Measurements from ENCODE around the gene TMEM129. TPM values are rescaled to one million over a fixed set of nuclear protein-coding genes. Genes with fewer than 3 reads are reported as not detected.

TMEM129 gene
- total and polyA plus RNA-seq, 4 donors = 14.8 to 36.4 (median 25.8) TPM

- H3K27me3 ChIP-seq (ENCODE audit: control insufficient read depth in 1 of 2, insufficient read depth in 2 of 2, low read length in 1 of 2) = no peaks in the 10 kb centered on the region
- ATAC-seq (ENCODE audit: low FRiP score) (no peak), DNase-seq (no peak)
- 86 to 90% methylated on average over 12 to 13 of the region's 13 CpGs for WGBS, 2 donors
- no peak overlapping the region for H3K27ac ChIP-seq (ENCODE audit: low read depth in 1 of 2, low read length in 2 of 2)
- H3K4me3 ChIP-seq (ENCODE audit: low read length in 2 of 2) = no peak overlapping the region
- intact Hi-C loops (cut with DNase I) = no loop called here
- H3K9me3 ChIP-seq (ENCODE audit: control insufficient read depth, low read length) = no peaks in the 10 kb centered on the region
- no peaks in the 10 kb centered on the region for H3K4me1 ChIP-seq (ENCODE audit: control insufficient read depth in 1 of 2, insufficient read depth in 2 of 2, low read length in 2 of 2)
- no peaks in the 10 kb centered on the region for H3K36me3 ChIP-seq (ENCODE audit: control insufficient read depth in 1 of 2, insufficient read depth in 2 of 2, low read length in 1 of 2)
Measured at GRCh38 chr4:1759818-1760223, 38.7 kb upstream of the TMEM129 start.

GRCh38 chr4:1759170-1759817 is 38.2 kb upstream of the TMEM129 start:
- WGBS, 2 donors = 88 to 89% methylated on average over 18 to 19 of the region's 19 CpGs
- H3K27me3 ChIP-seq (ENCODE audit: control insufficient read depth in 1 of 2, insufficient read depth in 2 of 2, low read length in 1 of 2) = no peaks in the 10 kb centered on the region
- H3K36me3 ChIP-seq (ENCODE audit: control insufficient read depth in 1 of 2, insufficient read depth in 2 of 2, low read length in 1 of 2) = no peaks in the 10 kb centered on the region
- ATAC-seq (ENCODE audit: low FRiP score) = no peak
- H3K27ac ChIP-seq (ENCODE audit: low read depth in 1 of 2, low read length in 2 of 2) = no peak overlapping the region
- no peak for DNase-seq
- H3K4me3 ChIP-seq (ENCODE audit: low read length in 2 of 2) = no peak overlapping the region
- H3K9me3 ChIP-seq (ENCODE audit: control insufficient read depth, low read length) = no peaks in the 10 kb centered on the region
- intact Hi-C loops (cut with DNase I) = no loop called here
- no peaks in the 10 kb centered on the region for H3K4me1 ChIP-seq (ENCODE audit: control insufficient read depth in 1 of 2, insufficient read depth in 2 of 2, low read length in 2 of 2)

DNA sequence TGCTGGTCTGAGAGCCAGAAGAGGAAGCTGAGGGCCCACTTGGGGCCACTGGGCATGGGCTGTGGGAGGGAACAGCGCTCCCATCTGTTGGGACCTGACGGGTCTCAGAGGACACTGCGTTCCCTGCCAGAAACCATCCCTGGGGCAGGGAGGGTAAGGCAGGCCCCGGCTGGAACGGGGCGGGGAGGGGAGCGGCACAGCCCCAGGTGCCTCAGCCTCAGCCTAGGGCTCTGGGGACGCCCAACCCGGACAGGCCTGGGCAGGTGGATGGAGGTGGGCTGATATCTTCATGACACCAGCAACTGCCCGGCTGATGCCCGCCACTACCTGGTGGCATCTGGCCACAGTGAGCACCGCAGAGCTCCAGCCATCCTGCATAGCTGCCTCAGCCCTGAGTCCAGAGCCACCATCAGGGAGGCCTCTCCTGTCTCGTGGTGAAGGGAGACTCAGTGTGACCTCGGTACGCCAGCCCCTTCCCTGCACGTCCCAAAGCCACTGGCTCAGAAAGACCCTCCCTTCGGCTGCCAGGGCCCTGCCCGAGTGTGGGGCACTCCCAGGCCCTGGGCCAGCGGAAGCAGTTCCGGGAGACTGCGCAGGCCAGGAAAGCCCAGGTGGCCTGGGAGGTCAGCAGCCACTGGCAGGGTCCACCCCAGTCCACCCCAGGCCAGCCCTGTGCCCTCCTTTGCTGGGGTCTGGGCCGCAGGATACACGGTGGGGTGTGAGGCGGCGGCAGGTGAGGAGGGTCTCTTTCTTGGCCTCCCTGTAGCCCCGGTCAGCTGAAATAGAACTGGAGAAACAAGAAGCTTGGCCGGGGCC is 37.4 kb upstream of the TMEM129 start:
- no peaks in the 10 kb centered on the region for H3K27me3 ChIP-seq (ENCODE audit: control insufficient read depth in 1 of 2, insufficient read depth in 2 of 2, low read length in 1 of 2)
- no peaks in the 10 kb centered on the region for H3K9me3 ChIP-seq (ENCODE audit: control insufficient read depth, low read length)
- H3K36me3 ChIP-seq (ENCODE audit: control insufficient read depth in 1 of 2, insufficient read depth in 2 of 2, low read length in 1 of 2) = no peaks in the 10 kb centered on the region
- no peak overlapping the region for H3K4me3 ChIP-seq (ENCODE audit: low read length in 2 of 2)
- no peak for DNase-seq
- no peaks in the 10 kb centered on the region for H3K4me1 ChIP-seq (ENCODE audit: control insufficient read depth in 1 of 2, insufficient read depth in 2 of 2, low read length in 2 of 2)
- ATAC-seq (ENCODE audit: low FRiP score) = no peak
- H3K27ac ChIP-seq (ENCODE audit: low read depth in 1 of 2, low read length in 2 of 2) = no peak overlapping the region
- intact Hi-C loops (cut with DNase I) = no loop called here
- WGBS, 2 donors = 93 to 94% methylated on average over 25 to 27 of the region's 27 CpGs

GRCh38 chr4:1757836-1758235 is 36.7 kb upstream of the TMEM129 start:
- Histone ChIP-seq H3K27ac (ENCODE audit: low read depth in 1 of 2, low read length in 2 of 2) (no peak overlapping the region), H3K36me3 (ENCODE audit: control insufficient read depth in 1 of 2, insufficient read depth in 2 of 2, low read length in 1 of 2) (no peaks in the 10 kb centered on the region), H3K9me3 (ENCODE audit: control insufficient read depth, low read length) (no peaks in the 10 kb centered on the region), H3K27me3 (ENCODE audit: control insufficient read depth in 1 of 2, insufficient read depth in 2 of 2, low read length in 1 of 2) (no peaks in the 10 kb centered on the region), H3K4me1 (ENCODE audit: control insufficient read depth in 1 of 2, insufficient read depth in 2 of 2, low read length in 2 of 2) (no peaks in the 10 kb centered on the region), H3K4me3 (ENCODE audit: low read length in 2 of 2) (no peak overlapping the region)
- intact Hi-C loops (cut with DNase I) = no loop called here
- DNase-seq (no peak), ATAC-seq (ENCODE audit: low FRiP score) (no peak)
- WGBS, 2 donors = 78 to 79% methylated on average over 13 to 17 of the region's 17 CpGs

GRCh38 chr4:1756893-1757779 is 36.0 kb upstream of the TMEM129 start:
- H3K27ac ChIP-seq (ENCODE audit: low read depth in 1 of 2, low read length in 2 of 2) = no peak overlapping the region
- no peaks in the 10 kb centered on the region for H3K9me3 ChIP-seq (ENCODE audit: control insufficient read depth, low read length)
- no peak for DNase-seq
- H3K4me3 ChIP-seq (ENCODE audit: low read length in 2 of 2) = no peak overlapping the region
- 66 to 69% methylated on average over 20 of the region's 20 CpGs for WGBS, 2 donors
- H3K36me3 ChIP-seq (ENCODE audit: control insufficient read depth in 1 of 2, insufficient read depth in 2 of 2, low read length in 1 of 2) = no peaks in the 10 kb centered on the region
- no peaks in the 10 kb centered on the region for H3K4me1 ChIP-seq (ENCODE audit: control insufficient read depth in 1 of 2, insufficient read depth in 2 of 2, low read length in 2 of 2)
- intact Hi-C loops (cut with DNase I) = no loop called here
- no peaks in the 10 kb centered on the region for H3K27me3 ChIP-seq (ENCODE audit: control insufficient read depth in 1 of 2, insufficient read depth in 2 of 2, low read length in 1 of 2)
- ATAC-seq (ENCODE audit: low FRiP score) = no peak

DNA sequence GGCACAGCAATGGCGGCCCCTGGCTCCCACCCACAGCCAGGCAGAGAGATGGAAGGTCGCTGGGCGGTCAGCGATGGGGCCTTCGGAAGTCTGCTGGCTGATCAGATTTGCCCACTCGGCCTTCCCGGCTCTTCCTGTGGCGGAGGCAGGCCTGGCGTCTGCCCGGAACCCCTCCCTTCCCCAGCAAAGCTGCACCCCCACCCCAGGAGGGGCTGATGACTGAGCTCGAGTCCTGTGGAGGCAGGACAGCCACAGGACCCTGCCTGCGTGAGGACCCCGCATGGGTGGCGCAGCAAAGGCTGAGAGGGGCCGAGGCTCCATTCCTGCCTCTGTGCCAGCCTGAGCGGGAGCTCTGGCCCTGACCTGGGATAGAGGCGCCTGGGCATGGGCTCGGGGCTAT is 35.0 kb upstream of the TMEM129 start:
- WGBS, 2 donors = 84 to 89% methylated on average over 18 of the region's 18 CpGs
- intact Hi-C loops (cut with DNase I) = no loop called here

GRCh38 chr4:1755297-1755696 is 34.2 kb upstream of the TMEM129 start:
- Histone ChIP-seq H3K27me3 (ENCODE audit: control insufficient read depth in 1 of 2, insufficient read depth in 2 of 2, low read length in 1 of 2) (no peaks in the 10 kb centered on the region), H3K9me3 (ENCODE audit: control insufficient read depth, low read length) (no peaks in the 10 kb centered on the region), H3K36me3 (ENCODE audit: control insufficient read depth in 1 of 2, insufficient read depth in 2 of 2, low read length in 1 of 2) (no peaks in the 10 kb centered on the region), H3K27ac (ENCODE audit: low read depth in 1 of 2, low read length in 2 of 2) (no peak overlapping the region), H3K4me3 (ENCODE audit: low read length in 2 of 2) (no peak overlapping the region), H3K4me1 (ENCODE audit: control insufficient read depth in 1 of 2, insufficient read depth in 2 of 2, low read length in 2 of 2) (no peaks in the 10 kb centered on the region)
- no peak for ATAC-seq (ENCODE audit: low FRiP score)
- no peak for DNase-seq
- intact Hi-C loops (cut with DNase I) = no loop called here
- 84 to 88% methylated on average over 17 of the region's 17 CpGs for WGBS, 2 donors

More for the DNA sequence above, 35.0 kb upstream of the TMEM129 start:
- Histone ChIP-seq H3K27ac (ENCODE audit: low read depth in 1 of 2, low read length in 2 of 2) (no peak overlapping the region), H3K4me3 (ENCODE audit: low read length in 2 of 2) (no peak overlapping the region), H3K27me3 (ENCODE audit: control insufficient read depth in 1 of 2, insufficient read depth in 2 of 2, low read length in 1 of 2) (no peaks in the 10 kb centered on the region), H3K4me1 (ENCODE audit: control insufficient read depth in 1 of 2, insufficient read depth in 2 of 2, low read length in 2 of 2) (no peaks in the 10 kb centered on the region), H3K9me3 (ENCODE audit: control insufficient read depth, low read length) (no peaks in the 10 kb centered on the region), H3K36me3 (ENCODE audit: control insufficient read depth in 1 of 2, insufficient read depth in 2 of 2, low read length in 1 of 2) (no peaks in the 10 kb centered on the region)
- DNase-seq (no peak), ATAC-seq (ENCODE audit: low FRiP score) (no peak)

DNA sequence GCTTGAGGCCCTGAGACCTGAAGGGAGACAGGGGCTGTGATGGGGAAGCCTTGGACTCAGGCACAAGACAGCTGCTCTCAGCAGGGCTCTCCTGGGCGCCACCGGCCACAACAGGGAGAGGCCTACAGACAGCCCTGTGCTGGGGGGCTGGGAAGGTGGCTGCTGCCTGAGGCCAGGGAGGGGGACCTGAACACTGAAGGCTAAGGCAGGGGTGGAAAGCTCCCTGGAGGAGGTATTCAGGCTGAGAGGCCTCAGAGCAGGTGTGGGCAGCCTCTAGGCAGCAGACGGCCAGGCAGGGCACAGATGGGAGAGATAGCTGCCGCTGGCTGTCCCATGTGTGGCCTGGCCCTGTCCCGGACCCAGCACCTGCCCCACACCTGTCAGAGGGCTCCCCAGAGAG is 33.2 kb upstream of the TMEM129 start:
- intact Hi-C loops (cut with DNase I) = no loop called here
- no peaks in the 10 kb centered on the region for H3K4me1 ChIP-seq (ENCODE audit: control insufficient read depth in 1 of 2, insufficient read depth in 2 of 2, low read length in 2 of 2)
- DNase-seq (no peak), ATAC-seq (ENCODE audit: low FRiP score) (no peak)
- no peaks in the 10 kb centered on the region for H3K9me3 ChIP-seq (ENCODE audit: control insufficient read depth, low read length)
- H3K27ac ChIP-seq (ENCODE audit: low read depth in 1 of 2, low read length in 2 of 2) = no peak overlapping the region
- H3K27me3 ChIP-seq (ENCODE audit: control insufficient read depth in 1 of 2, insufficient read depth in 2 of 2, low read length in 1 of 2) = no peaks in the 10 kb centered on the region
- H3K4me3 ChIP-seq (ENCODE audit: low read length in 2 of 2) = no peak overlapping the region
- WGBS, 2 donors = 85 to 91% methylated on average over 5 of the region's 5 CpGs
- H3K36me3 ChIP-seq (ENCODE audit: control insufficient read depth in 1 of 2, insufficient read depth in 2 of 2, low read length in 1 of 2) = no peaks in the 10 kb centered on the region

All from aorta (tissue), 5 donors.